AG04449 (cell line): Measurements from ENCODE around the gene EVA1A.

ENCODE experiments used
- CTCF ChIA-PET: fragments of 350-600 bp; formaldehyde crosslinking; extraction: SDS; loops from one replicate; lab custom pipeline; 2021; ENCODE audit warnings: antibody characterized with exemption; lab: Yijun Ruan, JAX
- POLR2A ChIA-PET: fragments of 400-600, 350-600 bp; formaldehyde crosslinking; extraction: SDS; loops from one replicate; lab custom pipeline; 2020; ENCODE audit warnings: antibody characterized with exemption, inconsistent platforms; lab: Yijun Ruan, JAX
- DNase-seq: peaks from one replicate; pipeline ENCODE4 v3.0.0-alpha.2; 2010; ENCODE audit warnings: low read depth, low spot score
- H3K4me3 ChIP-seq: 2 replicates; pipeline ENCODE4 v1.5.1; 2011; ENCODE audit warnings: low read depth, mild to moderate bottlenecking, control low read depth, low read length
- TF ChIP-seq, protein P1 (sequence below): IDR thresholded peaks from one replicate; pipeline ENCODE4 v1.5.1; 2011; ENCODE audit warnings: mild to moderate bottlenecking, moderate library complexity, low read length, control low read depth, inconsistent platforms; ENCODE audit not compliant: insufficient read depth; ENCODE audit errors: missing control alignments

EVA1A gene

DNA sequence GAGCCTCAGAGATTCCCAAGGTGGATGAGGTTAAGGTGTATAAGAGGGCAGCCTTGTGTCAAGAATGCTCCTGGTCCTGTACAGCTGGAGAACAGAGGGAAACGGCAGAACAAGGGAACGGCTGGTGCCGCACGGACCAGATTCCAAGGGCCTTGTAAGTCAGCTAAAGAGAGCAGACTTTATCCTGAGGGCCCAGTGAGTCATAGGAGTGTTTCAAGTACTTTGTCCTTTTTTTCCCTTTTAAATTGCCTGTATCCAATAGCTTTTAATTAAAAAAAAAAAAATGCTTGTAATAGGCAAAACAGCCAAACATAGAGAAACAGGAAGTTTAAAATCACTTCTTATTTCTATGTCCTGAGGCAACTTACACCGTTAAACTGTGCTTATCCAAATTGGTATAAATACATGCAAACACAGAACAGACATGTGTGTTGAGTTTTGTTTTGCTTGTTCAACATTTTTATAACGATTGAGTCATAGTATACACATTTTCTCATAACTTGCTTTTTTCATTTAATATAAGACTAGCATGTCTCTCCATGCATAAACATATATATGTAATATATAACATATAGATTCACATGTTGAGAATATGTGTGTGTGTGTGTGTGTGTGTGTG is 42.1 kb upstream of the EVA1A start:
- TF ChIP-seq, protein P1, sequence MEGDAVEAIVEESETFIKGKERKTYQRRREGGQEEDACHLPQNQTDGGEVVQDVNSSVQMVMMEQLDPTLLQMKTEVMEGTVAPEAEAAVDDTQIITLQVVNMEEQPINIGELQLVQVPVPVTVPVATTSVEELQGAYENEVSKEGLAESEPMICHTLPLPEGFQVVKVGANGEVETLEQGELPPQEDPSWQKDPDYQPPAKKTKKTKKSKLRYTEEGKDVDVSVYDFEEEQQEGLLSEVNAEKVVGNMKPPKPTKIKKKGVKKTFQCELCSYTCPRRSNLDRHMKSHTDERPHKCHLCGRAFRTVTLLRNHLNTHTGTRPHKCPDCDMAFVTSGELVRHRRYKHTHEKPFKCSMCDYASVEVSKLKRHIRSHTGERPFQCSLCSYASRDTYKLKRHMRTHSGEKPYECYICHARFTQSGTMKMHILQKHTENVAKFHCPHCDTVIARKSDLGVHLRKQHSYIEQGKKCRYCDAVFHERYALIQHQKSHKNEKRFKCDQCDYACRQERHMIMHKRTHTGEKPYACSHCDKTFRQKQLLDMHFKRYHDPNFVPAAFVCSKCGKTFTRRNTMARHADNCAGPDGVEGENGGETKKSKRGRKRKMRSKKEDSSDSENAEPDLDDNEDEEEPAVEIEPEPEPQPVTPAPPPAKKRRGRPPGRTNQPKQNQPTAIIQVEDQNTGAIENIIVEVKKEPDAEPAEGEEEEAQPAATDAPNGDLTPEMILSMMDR = no peak
- POLR2A ChIA-PET = interaction anchor here (0.5 to 1.0 kb wide), 4 partner anchors 11 to 42 kb away, joined by 3 to 4 read pairs (median 3); partner anchors contain the start of gene EVA1A
- peak; percentile 83 for DNase-seq
- no peak overlapping the region; the same call in 1 of the 2 replicates for H3K4me3 ChIP-seq
- CTCF ChIA-PET = interaction anchor here (1.1 to 5.8 kb wide), 4 partner anchors 26 to 136 kb away, joined by 3 to 124 read pairs (median 19); no protein-coding TSS in a partner anchor

DNA sequence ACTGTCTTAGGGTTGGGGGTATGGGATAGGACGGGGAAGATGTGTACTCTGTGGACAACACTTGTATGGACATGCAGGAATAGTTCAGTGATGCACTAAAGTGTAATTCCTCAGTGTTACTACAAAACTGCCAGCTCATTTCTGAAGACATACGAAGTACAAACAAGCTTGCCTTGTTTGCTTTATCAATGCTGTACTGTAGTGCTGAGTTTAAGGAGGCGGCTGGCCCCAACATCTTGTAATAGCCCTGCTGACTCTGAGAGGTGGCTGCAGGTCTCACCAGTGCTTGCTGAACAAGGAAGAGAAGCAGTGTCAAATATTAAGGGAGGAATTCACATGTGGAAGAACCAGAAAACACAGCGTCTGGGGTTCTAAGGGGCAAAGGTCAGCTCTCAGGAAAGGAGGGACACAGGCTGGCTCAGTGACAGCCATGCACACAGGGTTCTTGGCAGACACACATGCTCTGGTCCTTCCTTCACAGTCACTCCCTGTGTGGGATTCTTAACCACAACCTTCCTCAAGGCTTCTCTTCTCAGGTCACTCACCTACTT is 39.8 kb upstream of the EVA1A start:
- TF ChIP-seq, protein P1 = no peak
- no peak overlapping the region for H3K4me3 ChIP-seq
- no peak for DNase-seq
- ChIA-PET CTCF (interaction anchor here (1.2 to 2.7 kb wide), 3 partner anchors 9 to 136 kb away, joined by 4 to 12 read pairs (median 6); no protein-coding TSS in a partner anchor), POLR2A (no interaction called here)

DNA sequence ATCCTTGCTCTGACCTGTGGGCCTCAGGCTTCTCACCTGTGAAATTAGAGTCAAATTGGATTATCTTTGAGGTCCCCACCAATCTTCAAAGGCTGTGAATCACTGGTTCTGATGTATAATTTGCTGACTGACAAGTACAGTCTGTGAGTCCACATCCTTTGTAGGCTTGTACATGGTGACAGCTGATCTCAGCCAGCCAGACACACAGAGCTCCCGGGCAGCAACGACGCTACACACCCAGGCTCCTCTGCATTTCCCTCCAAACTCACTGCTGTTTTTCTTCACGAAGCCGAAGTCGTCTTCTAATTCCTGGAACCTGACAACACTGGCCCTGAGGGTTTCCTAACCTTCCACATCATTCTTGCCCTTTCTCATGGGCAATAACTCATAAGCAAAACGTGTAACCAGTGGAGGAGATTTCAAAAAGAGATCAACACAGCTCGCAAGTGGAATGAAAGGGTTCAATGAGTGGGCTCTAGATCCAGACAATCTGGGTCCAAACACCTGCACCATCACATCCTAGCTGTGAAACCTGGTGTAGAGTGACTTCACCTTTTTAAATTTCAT is 37.9 kb upstream of the EVA1A start:
- ChIA-PET CTCF (interaction anchor here (1.1 to 1.7 kb wide), 2 partner anchors 10 to 133 kb away, joined by 5 to 6 read pairs; no protein-coding TSS in a partner anchor), POLR2A (no interaction called here)
- DNase-seq = no peak
- H3K4me3 ChIP-seq = no peak overlapping the region
- TF ChIP-seq, protein P1 = no peak

DNA sequence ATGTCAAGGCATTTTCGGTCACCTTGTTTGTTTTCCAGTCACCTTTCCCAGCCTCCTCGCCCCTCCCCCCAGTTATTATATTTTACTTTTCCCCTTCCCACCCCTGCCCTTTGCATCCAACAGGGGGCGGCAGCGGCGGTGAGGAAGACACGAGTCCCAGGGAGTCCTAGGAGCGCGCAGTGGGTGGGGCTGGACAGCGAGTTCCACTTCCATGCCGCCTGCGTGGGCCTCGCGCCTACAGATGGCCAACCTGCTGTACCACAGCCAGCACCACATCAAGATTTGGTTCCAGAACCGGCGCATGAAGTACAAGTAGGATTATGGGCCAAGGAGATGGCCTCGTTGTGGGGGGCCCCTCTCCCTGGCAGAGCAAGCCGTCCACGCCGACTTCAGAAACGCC is 37.2 kb upstream of the EVA1A start:
- no peak for DNase-seq
- TF ChIP-seq, protein P1 = no peak
- CTCF ChIA-PET = interaction anchor here (1.1 to 3.3 kb wide), 4 partner anchors 8 to 133 kb away, joined by 5 to 31 read pairs (median 17); no protein-coding TSS in a partner anchor
- POLR2A ChIA-PET = no interaction called here
- H3K4me3 ChIP-seq = no peak overlapping the region

DNA sequence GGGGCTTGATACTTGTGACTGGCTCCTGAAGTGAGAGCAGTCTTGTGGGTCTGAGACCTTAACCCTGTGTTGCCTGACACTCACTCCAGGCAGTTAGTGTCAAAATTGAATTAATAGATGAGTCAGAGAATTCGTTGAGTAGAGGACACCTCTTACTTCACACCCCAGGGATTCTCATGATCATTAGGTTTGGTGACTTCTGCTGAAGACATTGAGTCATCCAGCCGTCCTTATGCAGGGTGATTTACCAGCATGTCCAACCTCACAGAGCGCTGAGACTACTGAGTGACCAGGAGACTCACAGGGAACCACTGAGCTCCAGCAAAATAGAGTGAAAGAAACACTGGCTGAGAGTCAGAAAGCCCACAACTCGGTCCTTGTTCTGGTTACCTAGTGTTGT is 36.0 kb upstream of the EVA1A start:
- TF ChIP-seq, protein P1 = no peak
- no peak for DNase-seq
- CTCF ChIA-PET = interaction anchor here (0.7 to 3.3 kb wide), 6 partner anchors 8 to 132 kb away, joined by 3 to 31 read pairs (median 10); no protein-coding TSS in a partner anchor
- POLR2A ChIA-PET = interaction anchor here (1.1 to 3.4 kb wide), 4 partner anchors 9 to 93 kb away, joined by 4 to 61 read pairs (median 12); partner anchors contain the start of gene EVA1A
- H3K4me3 ChIP-seq = no peak overlapping the region
